SK-N-MC (cell line): ENCODE data around the gene CDH1.

Experiments used
- DNase-seq: peaks from one replicate; pipeline ENCODE4 v3.0.0-alpha.2; 2011; ENCODE audit warnings: low read depth, low spot score
- H3K27ac ChIP-seq: fragments of 200-600 bp; sonication (generic); 2 replicates; pipeline ENCODE4 v1.5.1; 2016; ENCODE audit warnings: mixed run types
- H3K36me3 ChIP-seq: fragments of 200-600 bp; sonication (generic); 2 replicates; pipeline ENCODE4 v1.6.1; 2017; ENCODE audit warnings: antibody characterized with exemption, low read length, mixed read lengths; ENCODE audit not compliant: insufficient read depth
- H3K4me3 ChIP-seq: fragments of 200-600 bp; sonication (generic); 2 replicates; pipeline ENCODE4 v1.5.1; 2016
- H3K9ac ChIP-seq: fragments of 200-600 bp; sonication (generic); 2 replicates; pipeline ENCODE4 v1.8.0; 2017; ENCODE audit warnings: mixed run types, mixed read lengths; ENCODE audit not compliant: insufficient read length
- H3K9me3 ChIP-seq: fragments of 200-600 bp; sonication (generic); 2 replicates; pipeline ENCODE4 v1.6.1; 2017; ENCODE audit warnings: low read depth, mild to moderate bottlenecking, antibody characterized with exemption, low read length, moderate library complexity, mixed read lengths
- EZH2 ChIP-seq: fragments of 200-600 bp; sonication (generic); IDR thresholded peaks from one replicate; pipeline ENCODE4 v1.6.1; 2017; ENCODE audit warnings: antibody characterized with exemption
- FOXP2 ChIP-seq: optimal IDR thresholded peaks from 2 replicates; pipeline ENCODE3; 2011; ENCODE audit warnings: mild to moderate bottlenecking, moderate library complexity; ENCODE audit not compliant: insufficient read depth; ENCODE audit errors: extremely low read length, control extremely low read depth
- POLR2AphosphoS5 ChIP-seq: IDR thresholded peaks from 2 replicates; pipeline ENCODE4 v1.6.1; 2012; ENCODE audit warnings: mild to moderate bottlenecking, low read depth, low read length, borderline replicate concordance

CDH1 gene

GRCh38 chr16:68802190-68802589, 65.1 kb downstream of the CDH1 start:
- Histone ChIP-seq H3K36me3 (no peaks in the 10 kb centered on the region), H3K4me3 (no peak overlapping the region), H3K9me3 (no peaks in the 10 kb centered on the region), H3K27ac (no peak overlapping the region), H3K9ac (no peak overlapping the region)
- TF ChIP-seq FOXP2 (no peak), POLR2AphosphoS5 (no peak), EZH2 (no peak)
- DNase-seq: no peak

DNA sequence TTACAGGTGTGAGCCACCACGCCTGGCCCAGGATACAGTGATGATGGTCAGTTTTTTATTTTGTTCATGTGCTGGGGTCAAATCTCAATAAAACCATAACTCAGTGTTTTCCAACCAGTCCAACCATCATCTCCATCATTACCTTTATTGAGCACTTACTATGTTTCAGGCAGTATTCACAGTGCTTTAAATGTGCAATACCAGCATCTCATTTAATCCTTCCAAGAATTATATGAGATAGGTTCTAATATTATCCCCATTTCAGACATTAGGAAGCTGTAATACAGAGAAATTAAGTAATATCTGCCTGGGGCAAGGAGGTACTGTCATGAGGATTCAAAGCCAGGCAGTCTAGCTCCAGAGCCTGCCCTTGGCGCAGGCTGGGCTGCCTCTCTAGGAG, 69.3 kb downstream of the CDH1 start:
- TF ChIP-seq EZH2 (no peak), POLR2AphosphoS5 (no peak), FOXP2 (no peak)
- Histone ChIP-seq H3K9me3 (no peaks in the 10 kb centered on the region), H3K9ac (no peak overlapping the region), H3K36me3 (no peaks in the 10 kb centered on the region), H3K4me3 (no peak overlapping the region), H3K27ac (no peak overlapping the region)
- no peak for DNase-seq

DNA sequence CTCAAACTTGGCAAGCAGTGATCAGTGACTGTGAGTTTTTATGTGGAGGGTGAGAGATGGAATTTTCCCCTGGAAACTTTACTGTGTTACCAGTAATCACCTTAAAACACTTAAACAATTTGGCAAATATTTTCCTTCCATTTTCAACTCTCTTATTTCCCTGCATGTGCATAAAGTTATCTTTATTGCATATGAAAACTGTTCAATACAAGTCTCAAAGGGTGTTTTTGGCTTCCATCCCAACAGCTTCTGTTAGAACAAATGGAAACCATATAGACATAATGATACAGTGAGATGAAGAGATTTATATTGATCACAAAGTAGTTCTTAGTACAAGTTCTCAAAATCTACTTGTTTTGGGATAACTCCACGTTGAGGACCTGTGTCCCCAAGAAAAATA, 69.9 kb downstream of the CDH1 start:
- TF ChIP-seq EZH2: no peak
- no peak for TF ChIP-seq FOXP2
- TF ChIP-seq POLR2AphosphoS5: no peak
- Histone ChIP-seq H3K36me3 (no peaks in the 10 kb centered on the region), H3K4me3 (no peak overlapping the region), H3K9me3 (no peaks in the 10 kb centered on the region), H3K9ac (no peak overlapping the region), H3K27ac (no peak overlapping the region)
- DNase-seq: no peak

- Histone ChIP-seq H3K4me3 (no peak overlapping the region), H3K9me3 (no peaks in the 10 kb centered on the region), H3K36me3 (no peaks in the 10 kb centered on the region), H3K9ac (no peak overlapping the region), H3K27ac (no peak overlapping the region)
- TF ChIP-seq FOXP2 (no peak), EZH2 (no peak), POLR2AphosphoS5 (no peak)
- no peak for DNase-seq
Measured at GRCh38 chr16:68814516-68814915, 77.4 kb downstream of the CDH1 start.

DNA sequence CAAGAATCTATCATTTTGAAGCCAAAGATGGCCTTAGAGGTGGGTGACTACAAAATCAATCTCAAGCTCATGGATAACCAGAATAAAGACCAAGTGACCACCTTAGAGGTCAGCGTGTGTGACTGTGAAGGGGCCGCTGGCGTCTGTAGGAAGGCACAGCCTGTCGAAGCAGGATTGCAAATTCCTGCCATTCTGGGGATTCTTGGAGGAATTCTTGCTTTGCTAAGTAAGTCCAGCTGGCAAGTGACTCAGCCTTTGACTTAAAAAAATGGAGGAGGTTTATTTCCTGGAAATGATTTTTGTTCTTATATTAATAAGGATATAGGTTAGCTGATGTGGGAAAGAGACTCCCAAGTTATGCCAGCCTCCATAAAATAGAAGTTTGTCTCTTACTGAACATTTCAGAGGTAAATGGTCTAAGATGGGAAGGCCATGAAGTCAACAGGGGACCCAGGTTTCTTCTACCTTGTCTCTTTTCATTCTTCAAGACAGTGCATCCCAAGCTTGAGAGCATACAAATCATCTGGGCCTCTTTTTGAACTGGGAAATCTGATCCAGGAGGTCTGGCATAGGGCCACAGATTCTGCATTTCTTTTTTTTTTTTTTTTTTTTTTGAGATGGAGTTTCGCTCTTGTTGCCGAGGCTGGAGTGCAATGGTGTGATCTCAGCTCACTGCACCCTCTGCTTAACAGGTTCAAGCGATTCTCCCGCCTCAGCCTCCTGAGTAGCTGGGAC, 86.5 kb downstream of the CDH1 start:
- no peak for DNase-seq

DNA sequence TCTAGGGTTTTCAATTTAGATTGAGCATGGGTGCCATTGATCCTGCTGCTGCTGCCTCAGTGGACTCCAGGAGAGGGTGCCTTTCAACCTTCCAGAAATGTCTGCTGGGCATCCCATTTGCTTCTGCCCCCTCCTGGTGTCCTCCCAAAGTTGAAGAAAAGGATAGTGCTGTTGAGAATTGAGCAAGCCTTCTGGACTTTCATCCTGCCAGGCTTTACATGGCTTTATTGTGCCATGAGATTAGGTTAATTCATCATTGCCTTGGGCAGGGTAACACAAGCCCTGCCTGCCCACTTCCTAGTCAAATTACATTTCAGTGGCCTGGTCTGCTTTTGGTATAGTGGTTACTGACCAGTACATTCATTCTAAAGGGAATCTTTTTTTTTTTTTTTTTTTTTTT, 88.3 kb downstream of the CDH1 start:
- Histone ChIP-seq H3K36me3 (no peaks in the 10 kb centered on the region), H3K27ac (no peak overlapping the region), H3K9me3 (no peaks in the 10 kb centered on the region), H3K4me3 (no peak overlapping the region), H3K9ac (no peak overlapping the region)
- DNase-seq: no peak
- no peak for TF ChIP-seq EZH2
- TF ChIP-seq POLR2AphosphoS5: no peak
- TF ChIP-seq FOXP2: no peak

More for the DNA sequence above, 86.5 kb downstream of the CDH1 start:
- no peak for TF ChIP-seq FOXP2
- no peak for TF ChIP-seq POLR2AphosphoS5
- no peak for TF ChIP-seq EZH2
- Histone ChIP-seq H3K4me3 (no peak overlapping the region), H3K9me3 (no peaks in the 10 kb centered on the region), H3K36me3 (no peaks in the 10 kb centered on the region), H3K9ac (no peak overlapping the region), H3K27ac (no peak overlapping the region)

DNA sequence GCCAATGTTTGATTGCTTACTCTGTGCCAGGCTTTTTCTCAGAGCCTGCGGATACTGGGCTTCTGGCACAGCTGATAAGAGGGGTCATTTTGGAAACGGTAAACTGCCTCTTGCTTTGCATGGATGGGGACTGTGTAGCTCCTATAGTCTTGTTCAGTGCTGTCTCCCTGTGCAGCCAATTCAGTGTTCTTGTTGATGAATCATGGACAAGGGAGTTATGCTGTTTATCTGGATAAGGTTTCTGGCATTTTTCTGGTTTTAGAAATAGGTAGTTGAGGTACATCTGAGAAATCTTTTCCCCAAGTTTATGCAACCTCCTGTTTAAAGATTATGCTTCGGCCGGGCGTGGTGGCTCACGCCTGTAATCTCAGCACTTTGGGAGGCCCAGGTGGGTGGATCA, 89.6 kb downstream of the CDH1 start:
- TF ChIP-seq FOXP2 (no peak), POLR2AphosphoS5 (no peak), EZH2 (no peak)
- DNase-seq: no peak
- Histone ChIP-seq H3K27ac (no peak overlapping the region), H3K9me3 (no peaks in the 10 kb centered on the region), H3K4me3 (no peak overlapping the region), H3K9ac (no peak overlapping the region), H3K36me3 (no peaks in the 10 kb centered on the region)

DNA sequence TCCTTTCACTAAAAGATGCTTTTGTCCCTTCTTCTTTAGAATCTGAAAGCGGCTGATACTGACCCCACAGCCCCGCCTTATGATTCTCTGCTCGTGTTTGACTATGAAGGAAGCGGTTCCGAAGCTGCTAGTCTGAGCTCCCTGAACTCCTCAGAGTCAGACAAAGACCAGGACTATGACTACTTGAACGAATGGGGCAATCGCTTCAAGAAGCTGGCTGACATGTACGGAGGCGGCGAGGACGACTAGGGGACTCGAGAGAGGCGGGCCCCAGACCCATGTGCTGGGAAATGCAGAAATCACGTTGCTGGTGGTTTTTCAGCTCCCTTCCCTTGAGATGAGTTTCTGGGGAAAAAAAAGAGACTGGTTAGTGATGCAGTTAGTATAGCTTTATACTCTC, 96.2 kb downstream of the CDH1 start:
- no peak for TF ChIP-seq FOXP2
- TF ChIP-seq EZH2: no peak
- no peak for TF ChIP-seq POLR2AphosphoS5
- Histone ChIP-seq H3K9ac (no peak overlapping the region), H3K4me3 (no peak overlapping the region), H3K36me3 (no peaks in the 10 kb centered on the region), H3K27ac (no peak overlapping the region), H3K9me3 (no peaks in the 10 kb centered on the region)
- no peak for DNase-seq

- Histone ChIP-seq H3K27ac (no peak overlapping the region), H3K36me3 (no peaks in the 10 kb centered on the region), H3K9ac (no peak overlapping the region), H3K9me3 (no peaks in the 10 kb centered on the region), H3K4me3 (no peak overlapping the region)
- no peak for TF ChIP-seq EZH2
- no peak for TF ChIP-seq FOXP2
- TF ChIP-seq POLR2AphosphoS5: no peak
- no peak for DNase-seq
Measured at GRCh38 chr16:68834550-68834949, 97.5 kb downstream of the CDH1 start.
